Activated CD4-positive, alpha-beta memory T cell treated with anti-CD3 and anti-CD28 coated beads, Interleukin-2, amount 10 ng/mL, durations not matched to agents 7 days and 5 days (primary cell): Measurements from ENCODE around the gene PBX4. TPM values are rescaled to one million over a fixed set of nuclear protein-coding genes. Genes with fewer than 3 reads are reported as not detected.
A peak's percentile ranks its signal among the peaks of the same experiment; 100 is the strongest.

Experiments
- CTCF ChIA-PET: fragments of 350-600 bp; sonication (Branson Sonifier 250); formaldehyde crosslinking; loops from one replicate; lab custom pipeline; 2021; ENCODE audit warnings: antibody characterized with exemption, inconsistent platforms; lab: Charles Lee
- POLR2A ChIA-PET: fragments of 350-600 bp; sonication (Branson Sonifier 250); formaldehyde crosslinking; loops from one replicate; lab custom pipeline; 2021; ENCODE audit warnings: antibody characterized with exemption; lab: Charles Lee
- DNase-seq: peaks from one replicate; pipeline ENCODE4 v3.0.0-alpha.2; 2020
- H3K27ac Mint-ChIP-seq: one replicate; pipeline ENCODE4 v1.8.0; 2021; ENCODE audit warnings: mild to moderate bottlenecking, mixed read lengths
- H3K27me3 Mint-ChIP-seq: one replicate; pipeline ENCODE4 v1.8.0; 2021; ENCODE audit warnings: mixed read lengths
- H3K36me3 Mint-ChIP-seq: one replicate; pipeline ENCODE4 v1.8.0; 2021; ENCODE audit warnings: low read depth, mixed read lengths
- H3K4me1 Mint-ChIP-seq: one replicate; pipeline ENCODE4 v1.8.0; 2021; ENCODE audit warnings: mixed read lengths
- H3K4me3 Mint-ChIP-seq: one replicate; pipeline ENCODE4 v1.8.0; 2021; ENCODE audit warnings: mild to moderate bottlenecking, mixed read lengths
- H3K9me3 Mint-ChIP-seq: one replicate; pipeline ENCODE4 v1.8.0; 2021; ENCODE audit warnings: mixed read lengths
- total RNA-seq, 2 experiments: library from RNA; stranded (reverse); gene quantifications; one replicate each; pipeline ENCODE4 v1.2.3, GENCODE V29; 2021

Gene PBX4
- total RNA-seq, 2 experiments from 2014 or later = 49.0 to 55.6 TPM

DNA sequence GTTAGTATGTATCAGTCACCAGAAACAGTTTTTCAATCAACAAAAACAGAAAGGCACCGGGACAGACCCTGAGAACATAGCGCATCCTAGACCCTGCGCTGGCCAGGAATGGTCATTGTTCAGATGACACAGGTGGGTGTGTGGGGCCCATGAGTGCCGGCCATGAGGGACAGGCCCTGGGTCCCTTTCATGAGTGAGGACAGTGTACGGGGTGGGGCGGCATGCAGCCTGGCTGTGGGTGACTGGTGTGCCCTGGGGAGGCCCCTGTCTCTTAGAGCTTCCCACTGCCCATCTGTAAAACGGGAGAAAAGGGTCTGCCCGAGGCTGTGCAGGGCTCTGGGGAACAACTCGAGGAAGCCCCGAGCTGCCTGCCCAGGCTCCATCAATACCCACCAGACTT lies 25.8 kb downstream of the PBX4 start:
- Mint-ChIP-seq H3K9me3 (no peaks in the 10 kb centered on the region), H3K4me3 (no peak overlapping the region), H3K36me3 (peaks cover 65% of the 10 kb centered on the region), H3K27ac (peak overlapping the region; percentile 93), H3K4me1 (peaks cover 83% of the 10 kb centered on the region), H3K27me3 (no peaks in the 10 kb centered on the region)
- ChIA-PET POLR2A (interaction anchor here (0.6 to 5.1 kb wide), 4 partner anchors 13 to 70 kb away, joined by 3 to 76 read pairs (median 18); partner anchors contain the start of gene PBX4), CTCF (interaction anchor here (2.3 kb wide), 1 partner anchor 13 kb away, joined by 8 read pairs; no protein-coding TSS in a partner anchor)
- no peak for DNase-seq

DNA sequence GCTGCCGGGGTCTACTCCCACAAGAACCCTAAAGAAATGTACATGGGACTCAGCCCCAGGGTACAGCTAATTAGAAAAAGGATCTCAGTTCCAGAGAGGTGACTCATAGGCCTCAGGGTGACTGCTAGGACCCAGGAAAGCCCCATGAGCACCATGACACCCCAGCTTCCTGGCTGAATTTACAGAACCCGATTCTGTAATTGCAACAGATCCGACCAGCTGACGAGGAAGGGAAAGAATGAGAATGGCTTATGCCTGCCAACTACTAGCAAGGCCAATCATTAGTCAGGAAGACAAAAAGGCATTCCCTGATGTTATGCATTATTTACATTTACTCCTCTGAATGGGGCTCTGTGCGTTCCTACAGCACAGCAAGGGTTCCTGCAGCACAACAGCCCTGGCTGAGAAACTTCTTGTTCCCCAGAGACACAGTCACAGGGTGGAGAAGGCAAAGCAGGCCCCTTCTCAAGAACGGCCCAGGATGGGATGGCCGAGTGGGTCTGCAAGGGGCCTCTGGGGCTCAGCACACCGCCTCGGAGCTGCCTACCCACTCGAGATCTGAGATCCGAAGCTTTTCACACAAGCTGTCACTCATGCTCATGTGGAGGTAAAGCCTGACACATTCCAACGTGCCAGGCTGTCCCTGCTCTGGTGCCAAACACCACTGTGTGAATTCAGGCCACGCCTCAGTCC lies 27.2 kb downstream of the PBX4 start:
- peak overlapping the region; percentile 43 for H3K4me3 Mint-ChIP-seq
- peak overlapping the region; percentile 93 for H3K27ac Mint-ChIP-seq
- peak; percentile 80 for DNase-seq
- no peaks in the 10 kb centered on the region for H3K9me3 Mint-ChIP-seq
- H3K36me3 Mint-ChIP-seq = peaks cover 64% of the 10 kb centered on the region
- ChIA-PET POLR2A (interaction anchor here (0.7 to 5.1 kb wide), 12 partner anchors 8 to 275 kb away, joined by 3 to 76 read pairs (median 6); partner anchors contain the start of genes ATP13A1, GMIP, LPAR2 and NDUFA13), CTCF (interaction anchor here (1.1 to 3.1 kb wide), 5 partner anchors 11 to 59 kb away, joined by 3 to 14 read pairs (median 9); no protein-coding TSS in a partner anchor)
- H3K27me3 Mint-ChIP-seq = no peaks in the 10 kb centered on the region
- H3K4me1 Mint-ChIP-seq = peaks cover 80% of the 10 kb centered on the region

DNA sequence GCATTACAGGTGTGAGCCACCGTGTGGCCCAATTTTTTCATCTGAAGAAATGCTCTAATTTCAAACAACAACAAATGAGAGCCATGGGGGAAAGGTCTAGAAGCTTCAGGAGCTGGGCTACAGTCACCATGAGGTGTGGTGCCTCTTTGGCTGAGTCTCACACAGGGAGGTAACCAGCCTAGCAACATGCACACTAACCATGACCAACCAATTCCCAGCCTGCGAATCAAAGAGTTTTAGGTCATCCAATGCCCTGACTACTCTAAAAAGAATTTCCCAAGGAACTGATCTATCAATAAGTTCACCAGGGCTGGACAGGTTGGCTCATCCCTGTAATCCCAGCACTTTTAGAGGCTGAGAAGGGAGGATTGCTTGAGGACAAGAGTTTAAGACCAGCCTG lies 29.9 kb downstream of the PBX4 start:
- Mint-ChIP-seq H3K36me3 (peaks cover 59% of the 10 kb centered on the region), H3K4me1 (peaks cover 70% of the 10 kb centered on the region), H3K27me3 (no peaks in the 10 kb centered on the region), H3K4me3 (no peak overlapping the region), H3K9me3 (no peaks in the 10 kb centered on the region), H3K27ac (peak overlapping the region; percentile 93)
- no peak for DNase-seq
- POLR2A ChIA-PET = interaction anchor here (1.1 to 5.1 kb wide), 9 partner anchors 9 to 80 kb away, joined by 3 to 76 read pairs (median 7); partner anchors contain the start of genes LPAR2 and ZNF101
- CTCF ChIA-PET = no interaction called here

DNA sequence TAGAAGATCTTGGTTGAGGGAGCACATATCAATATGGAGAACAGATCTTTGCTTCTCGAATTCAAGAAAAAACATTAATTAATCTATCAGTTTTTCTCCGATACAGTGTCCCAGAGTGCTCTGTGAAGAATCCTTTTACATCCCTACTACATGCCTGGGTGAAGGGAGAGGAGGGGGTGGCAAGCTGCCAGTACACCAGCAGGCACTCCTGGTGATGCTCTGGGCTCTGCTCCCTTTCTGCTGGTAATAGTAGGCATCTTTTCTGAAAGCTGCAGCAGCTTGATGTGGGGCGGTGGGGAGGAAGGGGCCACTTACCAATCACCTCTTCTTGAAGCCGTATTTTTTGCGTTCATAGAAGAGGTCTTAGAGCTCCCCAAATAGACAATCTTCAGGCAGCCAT lies 30.7 kb downstream of the PBX4 start:
- no peak for DNase-seq
- peaks cover 56% of the 10 kb centered on the region for H3K36me3 Mint-ChIP-seq
- peaks cover 67% of the 10 kb centered on the region for H3K4me1 Mint-ChIP-seq
- ChIA-PET CTCF (no interaction called here), POLR2A (interaction anchor here (1.1 to 5.1 kb wide), 8 partner anchors 12 to 81 kb away, joined by 3 to 76 read pairs (median 4); partner anchors contain the start of genes LPAR2 and ZNF101)
- no peaks in the 10 kb centered on the region for H3K9me3 Mint-ChIP-seq
- H3K27ac Mint-ChIP-seq = peak overlapping the region; percentile 93
- H3K27me3 Mint-ChIP-seq = no peaks in the 10 kb centered on the region
- no peak overlapping the region for H3K4me3 Mint-ChIP-seq

DNA sequence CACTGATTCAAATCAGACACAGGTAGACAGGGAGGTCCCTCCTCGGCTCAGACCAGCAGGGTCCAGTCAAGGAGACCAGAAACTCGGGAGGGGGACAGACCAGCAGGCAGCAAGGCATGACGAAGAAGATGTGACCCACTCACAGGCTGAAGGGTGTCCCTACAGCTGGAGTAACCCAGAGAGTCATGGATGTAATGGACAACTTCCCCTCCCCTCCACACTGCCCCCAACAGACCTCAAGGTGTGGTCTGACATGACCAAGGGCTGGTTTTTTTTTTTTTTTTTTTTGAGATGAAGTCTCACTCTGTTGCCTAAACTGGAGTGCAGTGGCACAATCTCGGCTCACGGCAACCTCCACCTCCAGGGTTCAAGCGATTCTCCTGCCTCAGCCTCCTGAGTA lies 34.1 kb downstream of the PBX4 start:
- DNase-seq = no peak
- CTCF ChIA-PET = interaction anchor here (0.7 to 1.7 kb wide), 2 partner anchors 30 to 219 kb away, joined by 5 to 6 read pairs; no protein-coding TSS in a partner anchor
- no peaks in the 10 kb centered on the region for H3K9me3 Mint-ChIP-seq
- H3K4me1 Mint-ChIP-seq = peaks cover 60% of the 10 kb centered on the region
- no peaks in the 10 kb centered on the region for H3K27me3 Mint-ChIP-seq
- POLR2A ChIA-PET = interaction anchor here (1.5 kb wide), 1 partner anchor 18 kb away, joined by 5 read pairs; no protein-coding TSS in a partner anchor
- no peak overlapping the region for H3K27ac Mint-ChIP-seq
- no peak overlapping the region for H3K4me3 Mint-ChIP-seq
- H3K36me3 Mint-ChIP-seq = peaks cover 57% of the 10 kb centered on the region

DNA sequence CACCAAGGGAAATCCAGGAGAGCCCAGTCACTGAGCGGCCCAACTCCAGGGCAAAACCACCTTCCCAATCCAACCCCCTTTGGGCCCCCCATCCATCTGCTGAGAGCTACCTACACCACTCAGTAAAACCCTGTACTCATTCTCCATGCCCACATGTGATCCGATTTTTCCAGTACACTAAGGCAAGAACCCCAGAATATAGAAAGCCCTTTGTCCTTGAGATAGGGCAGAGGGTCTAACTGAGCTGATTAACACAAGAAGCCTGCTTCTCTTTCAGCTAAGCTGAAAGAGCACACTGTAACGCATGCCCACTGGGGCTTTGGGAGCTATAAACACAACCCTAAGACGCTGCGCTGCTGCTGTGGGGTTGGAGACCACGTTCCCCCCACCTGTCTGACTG lies 36.0 kb downstream of the PBX4 start:
- Mint-ChIP-seq H3K36me3 (peaks cover 44% of the 10 kb centered on the region), H3K4me3 (no peak overlapping the region), H3K27ac (peak overlapping the region; percentile 61), H3K4me1 (peaks cover 42% of the 10 kb centered on the region), H3K9me3 (no peaks in the 10 kb centered on the region), H3K27me3 (no peaks in the 10 kb centered on the region)
- ChIA-PET CTCF (no interaction called here), POLR2A (interaction anchor here (0.8 to 1.5 kb wide), 3 partner anchors 16 to 67 kb away, joined by 3 read pairs; partner anchors contain the start of gene TSSK6)
- DNase-seq = no peak

DNA sequence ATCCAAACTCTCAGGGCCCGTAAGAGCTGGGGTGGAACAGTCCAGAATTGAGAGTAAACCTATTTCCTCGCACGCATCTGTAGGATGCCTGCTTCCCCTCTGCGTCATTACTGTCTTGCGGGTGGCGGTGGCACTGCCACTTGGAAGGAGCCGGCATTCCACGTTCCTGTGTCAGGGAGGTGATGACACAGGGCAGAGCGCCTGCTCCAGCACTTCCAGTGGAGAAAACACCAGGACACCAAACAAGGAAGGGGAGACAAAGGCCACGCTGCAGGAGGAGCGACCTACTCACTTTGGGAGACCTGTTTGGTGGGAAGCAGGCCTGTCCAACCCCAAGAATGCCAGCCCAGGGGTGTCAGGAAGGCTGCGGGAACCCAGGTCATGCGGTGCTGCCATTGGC lies 37.1 kb downstream of the PBX4 start:
- no peaks in the 10 kb centered on the region for H3K27me3 Mint-ChIP-seq
- H3K36me3 Mint-ChIP-seq = peaks cover 42% of the 10 kb centered on the region
- H3K9me3 Mint-ChIP-seq = no peaks in the 10 kb centered on the region
- peaks cover 39% of the 10 kb centered on the region for H3K4me1 Mint-ChIP-seq
- ChIA-PET POLR2A (interaction anchor here (0.9 kb wide), 1 partner anchor 9 kb away, joined by 3 read pairs; no protein-coding TSS in a partner anchor), CTCF (no interaction called here)
- peak overlapping the region; percentile 60 for H3K27ac Mint-ChIP-seq
- no peak for DNase-seq
- H3K4me3 Mint-ChIP-seq = no peak overlapping the region

DNA sequence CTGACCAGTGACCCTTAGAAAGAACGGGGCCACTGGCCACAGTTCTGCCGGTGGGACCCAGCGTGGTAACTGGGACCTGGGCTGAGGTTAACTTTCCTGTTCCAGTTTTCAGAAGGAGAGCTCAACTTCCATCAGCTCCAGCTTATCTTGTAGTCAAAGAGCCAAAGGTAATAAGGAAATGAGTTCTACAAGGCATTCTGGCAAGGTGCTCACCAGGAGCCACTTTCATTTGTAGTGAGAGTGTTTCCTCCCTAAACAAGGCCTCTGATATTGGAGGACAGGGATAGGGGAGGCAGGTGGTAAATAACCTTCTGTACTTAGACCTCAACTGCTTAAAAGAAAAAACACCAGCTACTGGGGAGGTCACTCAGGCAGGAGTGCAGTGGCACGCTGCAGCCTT lies 38.1 kb downstream of the PBX4 start:
- CTCF ChIA-PET = no interaction called here
- peaks cover 34% of the 10 kb centered on the region for H3K4me1 Mint-ChIP-seq
- no peaks in the 10 kb centered on the region for H3K27me3 Mint-ChIP-seq
- POLR2A ChIA-PET = interaction anchor here (1.0 to 2.6 kb wide), 4 partner anchors 9 to 88 kb away, joined by 3 to 7 read pairs (median 4); partner anchors contain the start of gene ZNF101
- no peak for DNase-seq
- no peaks in the 10 kb centered on the region for H3K9me3 Mint-ChIP-seq
- H3K36me3 Mint-ChIP-seq = peaks cover 42% of the 10 kb centered on the region
- no peak overlapping the region for H3K27ac Mint-ChIP-seq
- no peak overlapping the region for H3K4me3 Mint-ChIP-seq

DNA sequence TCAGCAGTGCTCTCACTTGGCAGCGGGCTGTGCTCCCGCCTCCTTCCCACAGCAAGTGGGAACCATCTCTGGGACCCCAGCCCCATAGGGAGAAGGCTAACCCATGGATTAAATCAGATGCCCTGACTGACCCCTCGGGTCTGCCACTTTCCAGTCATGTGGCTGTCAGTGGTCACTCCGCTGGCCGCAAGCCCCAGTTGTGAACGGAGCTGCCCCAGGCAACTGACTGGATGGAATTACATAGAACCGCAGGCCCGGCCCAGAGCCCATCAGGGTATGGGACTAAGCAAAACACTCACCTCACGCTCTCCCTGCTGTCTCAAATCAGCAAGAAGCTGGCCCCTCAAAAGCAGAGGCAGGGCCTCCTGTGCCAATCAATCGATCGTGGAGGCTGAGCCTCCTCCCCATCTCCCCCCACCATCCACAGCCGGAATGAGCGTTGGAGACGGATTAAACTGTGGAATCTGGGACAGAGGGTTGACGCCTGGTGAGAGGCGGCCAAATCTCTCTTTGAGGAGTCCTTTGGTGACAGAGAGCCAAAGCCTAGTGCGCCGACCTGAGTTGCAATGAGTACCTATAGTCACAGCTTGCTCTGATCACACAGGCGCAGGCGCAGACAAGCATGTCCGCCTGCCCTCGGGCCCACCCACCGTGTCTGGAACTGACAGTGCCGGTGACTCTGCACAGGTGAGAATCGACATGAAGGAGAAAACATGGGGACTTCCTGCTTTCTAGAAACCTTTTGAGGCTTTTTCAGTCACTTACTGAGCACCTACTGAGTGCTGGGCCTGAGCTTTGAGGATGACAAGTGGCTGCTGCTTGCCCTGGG lies 38.7 kb downstream of the PBX4 start:
- Mint-ChIP-seq H3K4me3 (no peak overlapping the region), H3K4me1 (peaks cover 33% of the 10 kb centered on the region), H3K9me3 (no peaks in the 10 kb centered on the region), H3K27me3 (no peaks in the 10 kb centered on the region), H3K36me3 (peaks cover 41% of the 10 kb centered on the region), H3K27ac (no peak overlapping the region)
- ChIA-PET CTCF (no interaction called here), POLR2A (interaction anchor here (0.7 to 2.6 kb wide), 5 partner anchors 10 to 89 kb away, joined by 3 to 7 read pairs (median 3); partner anchors contain the start of gene ZNF101)
- DNase-seq = no peak

DNA sequence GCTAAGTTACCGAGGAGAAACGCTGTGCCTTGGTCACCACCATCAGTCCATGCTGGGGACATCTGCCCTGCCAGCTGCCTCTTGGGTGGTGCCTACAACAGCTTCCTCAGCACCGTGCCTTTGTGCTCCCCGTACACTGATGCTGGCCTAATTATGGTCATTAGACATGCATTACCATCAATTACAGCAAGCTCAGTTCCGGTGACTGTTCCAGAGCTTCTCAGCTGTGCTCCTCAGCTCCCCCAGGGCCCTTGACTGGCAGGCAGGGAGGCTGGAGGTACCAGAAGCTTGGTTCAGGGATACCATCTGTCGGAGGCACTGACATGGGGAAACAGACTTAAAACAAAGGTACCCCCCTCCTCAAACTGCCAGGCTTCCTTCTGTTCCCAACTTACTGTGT lies 40.2 kb downstream of the PBX4 start:
- Mint-ChIP-seq H3K4me1 (peaks cover 32% of the 10 kb centered on the region), H3K9me3 (no peaks in the 10 kb centered on the region), H3K27me3 (no peaks in the 10 kb centered on the region), H3K27ac (no peak overlapping the region), H3K36me3 (peaks cover 37% of the 10 kb centered on the region), H3K4me3 (no peak overlapping the region)
- no peak for DNase-seq
- ChIA-PET CTCF (interaction anchor here (0.5 to 1.2 kb wide), 6 partner anchors 12 to 73 kb away, joined by 3 to 6 read pairs (median 4); no protein-coding TSS in a partner anchor), POLR2A (interaction anchor here (0.8 to 2.6 kb wide), 3 partner anchors 11 to 31 kb away, joined by 3 to 7 read pairs (median 4); no protein-coding TSS in a partner anchor)

DNA sequence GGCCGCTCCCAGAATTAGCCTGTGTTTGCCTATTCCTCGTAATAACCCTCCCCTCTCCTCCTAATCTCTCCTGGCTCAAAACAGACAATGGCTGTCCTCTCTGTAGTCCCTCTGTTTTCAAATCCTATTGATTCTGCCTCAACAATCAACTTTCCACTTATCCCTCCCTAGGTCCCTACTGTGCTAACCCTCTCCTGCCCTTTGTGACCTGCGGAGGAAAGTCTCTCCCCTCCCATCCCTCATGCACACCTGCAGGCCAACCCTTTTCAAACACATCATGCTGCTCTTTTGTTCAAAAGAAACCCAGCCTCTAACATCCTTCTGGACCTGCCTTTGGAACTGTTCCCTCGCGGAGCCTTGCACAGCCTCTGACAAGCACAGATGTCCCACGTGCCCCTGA lies 43.1 kb downstream of the PBX4 start:
- ChIA-PET CTCF (interaction anchor here (2.4 kb wide), 1 partner anchor 22 kb away, joined by 7 read pairs; no protein-coding TSS in a partner anchor), POLR2A (interaction anchor here (1.6 kb wide), 1 partner anchor 23 kb away, joined by 4 read pairs; no protein-coding TSS in a partner anchor)
- peak overlapping the region; percentile 31 for H3K27ac Mint-ChIP-seq
- no peaks in the 10 kb centered on the region for H3K27me3 Mint-ChIP-seq
- no peaks in the 10 kb centered on the region for H3K9me3 Mint-ChIP-seq
- H3K4me3 Mint-ChIP-seq = no peak overlapping the region
- peaks cover 27% of the 10 kb centered on the region for H3K36me3 Mint-ChIP-seq
- DNase-seq = no peak
- H3K4me1 Mint-ChIP-seq = peaks cover 13% of the 10 kb centered on the region
